ENCODE results near the gene ATP8A1.
A peak's percentile ranks its signal among the peaks of the same experiment; 100 is the strongest.
"Not testable (repeated sequence)": the region's sequence is repeated elsewhere in the genome, so short reads cannot be mapped to it uniquely, and the experiment has no call there.

The ATP8A1 gene

DNA sequence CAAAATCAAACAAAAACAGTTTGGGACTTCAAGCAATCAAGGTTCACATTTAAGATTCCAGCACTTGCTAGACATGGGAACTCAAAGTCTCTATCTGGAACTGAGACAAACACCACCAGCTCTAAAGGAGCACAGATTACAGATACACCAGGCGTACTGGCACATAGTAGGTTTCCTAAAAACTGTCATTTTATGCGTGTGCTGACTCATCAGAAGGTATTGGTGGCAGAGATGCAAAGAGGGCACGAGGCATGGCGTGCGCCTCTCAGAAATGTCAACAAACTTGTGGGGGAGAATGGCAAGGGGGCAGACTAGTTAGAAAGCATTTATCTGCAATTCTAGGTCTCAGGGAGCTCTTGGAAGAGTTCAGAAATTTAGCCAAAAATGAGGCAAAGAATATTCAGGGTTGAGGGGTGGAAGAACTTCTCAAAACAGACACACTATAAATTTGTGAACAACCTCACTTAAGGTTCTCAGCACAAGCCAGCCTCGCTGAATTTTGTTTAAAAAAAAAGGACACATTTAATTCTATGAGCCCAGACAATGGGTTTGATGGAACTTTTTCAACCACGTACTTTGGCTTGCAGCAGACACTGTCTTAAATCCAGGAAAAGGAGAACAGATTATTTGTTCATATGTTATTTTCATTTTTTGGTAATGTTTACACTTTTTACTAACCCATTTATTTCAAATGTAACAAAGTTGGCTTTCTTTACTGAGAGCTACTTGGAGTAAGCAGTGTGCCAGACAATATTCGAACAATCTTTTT is 159.6 kb downstream of the ATP8A1 start:
- DNase-seq = no peak

GRCh38 chr4:42492962-42493361 is 163.9 kb downstream of the ATP8A1 start:
- no peak for DNase-seq

GRCh38 chr4:42490015-42490414 is 166.9 kb downstream of the ATP8A1 start:
- DNase-seq = no peak

DNA sequence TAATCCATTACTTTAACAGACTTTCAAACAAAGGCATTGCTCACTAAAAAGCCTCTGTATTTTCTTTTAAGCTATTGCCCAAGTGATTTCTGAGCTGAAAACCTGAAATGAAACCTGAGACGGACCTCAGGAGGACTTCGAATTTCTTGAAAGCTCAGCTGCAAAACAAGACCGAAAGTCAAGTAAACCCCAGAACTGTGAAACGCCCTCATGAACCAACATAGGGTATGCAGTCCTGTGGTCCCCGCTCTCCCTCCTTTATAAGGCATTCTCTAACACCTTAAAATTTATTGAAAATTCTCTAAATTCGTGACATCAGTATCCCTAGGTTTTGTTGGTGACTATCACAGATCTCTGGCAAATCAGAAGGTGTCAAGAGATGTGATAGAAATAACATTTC is 167.8 kb downstream of the ATP8A1 start:
- no peak for DNase-seq

- no peak for DNase-seq
Observed at GRCh38 chr4:42488554-42488953, 168.4 kb downstream of the ATP8A1 start.

GRCh38 chr4:42488114-42488513 is 168.8 kb downstream of the ATP8A1 start:
- DNase-seq = no peak

DNA sequence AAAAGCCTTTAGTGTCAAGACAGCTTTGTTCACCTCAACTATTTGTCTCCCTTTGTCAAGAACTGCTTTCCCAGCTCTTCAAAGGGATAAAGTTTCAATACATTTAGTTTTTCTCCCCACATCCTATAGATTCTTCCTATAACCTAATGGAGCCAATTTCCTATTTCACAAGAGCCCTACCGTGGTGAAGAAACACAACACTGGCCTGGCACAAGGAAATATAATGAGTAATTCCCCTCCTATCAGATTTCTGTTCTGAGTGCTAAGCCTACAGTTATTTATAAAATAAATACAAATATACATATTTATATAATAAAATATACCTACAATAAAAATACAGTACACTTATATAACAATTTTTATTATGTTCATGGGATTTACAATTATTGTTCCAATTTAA is 169.7 kb downstream of the ATP8A1 start:
- no peak for DNase-seq

DNA sequence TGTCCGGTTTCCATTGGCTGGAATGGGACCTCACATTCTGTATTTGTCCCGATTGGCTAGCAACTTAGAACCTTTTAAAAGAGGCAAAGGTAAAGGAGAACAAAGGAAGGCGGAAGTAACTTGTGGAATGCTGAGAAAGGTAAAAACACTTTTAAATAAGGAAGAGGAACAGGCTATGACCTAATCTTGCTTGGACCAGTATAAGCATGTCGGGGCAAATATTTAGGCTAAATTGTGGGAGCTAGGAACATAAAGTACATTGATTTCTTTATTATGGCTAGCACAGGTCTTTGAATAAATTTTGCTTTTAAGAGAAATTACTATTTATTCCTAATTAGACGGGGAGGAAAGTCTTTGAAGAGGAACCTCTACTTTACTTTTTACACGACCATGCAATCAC is 170.7 kb downstream of the ATP8A1 start:
- DNase-seq = not testable (repeated sequence)

- DNase-seq = no peak
Observed at GRCh38 chr4:42484630-42485029, 172.3 kb downstream of the ATP8A1 start.

- DNase-seq = no peak
Observed at GRCh38 chr4:42483426-42484379, 173.2 kb downstream of the ATP8A1 start.

- DNase-seq = no peak
Observed at GRCh38 chr4:42482516-42483327, 174.2 kb downstream of the ATP8A1 start.

GRCh38 chr4:42480717-42481116 is 176.2 kb downstream of the ATP8A1 start:
- DNase-seq = no peak

DNA sequence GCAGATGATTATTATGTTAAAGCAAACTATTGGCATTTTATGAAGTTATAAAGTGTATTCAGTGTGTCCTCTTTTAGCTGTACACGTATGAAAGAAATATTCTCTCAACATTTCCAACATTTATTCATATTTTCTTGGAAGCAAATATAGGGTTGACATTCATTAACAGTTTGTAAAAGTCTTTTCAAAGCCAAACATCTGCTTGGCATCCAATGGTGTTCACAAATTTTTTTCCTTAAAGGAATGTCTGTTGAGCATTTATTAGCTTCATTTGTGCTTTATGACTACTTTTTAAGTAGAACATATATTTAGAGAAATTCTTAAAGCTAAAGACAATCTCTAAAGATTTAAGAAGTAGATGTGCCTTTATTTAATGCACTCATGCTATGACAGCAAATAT is 176.6 kb downstream of the ATP8A1 start:
- DNase-seq = no peak

GRCh38 chr4:42478946-42479345 is 178.0 kb downstream of the ATP8A1 start:
- DNase-seq = no peak

- DNase-seq = no peak
Observed at GRCh38 chr4:42478509-42478908, 178.4 kb downstream of the ATP8A1 start.

DNA sequence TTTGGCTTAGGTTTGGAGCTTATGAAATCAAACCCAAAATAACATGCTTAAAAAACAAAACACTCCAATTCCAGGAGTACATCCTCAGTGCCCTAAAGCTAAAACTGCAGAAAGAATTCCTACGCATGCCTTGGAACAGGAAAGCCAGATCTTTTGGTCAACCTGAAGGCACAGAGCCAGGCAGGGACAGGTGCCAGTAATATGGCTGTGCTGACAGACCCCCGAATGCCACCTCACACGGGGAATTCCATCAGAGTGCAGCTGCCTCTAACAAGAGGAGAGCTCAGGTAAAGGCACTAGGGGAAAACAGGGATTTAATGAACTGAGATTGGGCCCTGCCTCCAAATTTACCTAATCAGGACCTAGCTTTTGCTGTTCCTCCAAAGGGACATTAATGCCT is 182.5 kb downstream of the ATP8A1 start:
- no peak for DNase-seq

DNA sequence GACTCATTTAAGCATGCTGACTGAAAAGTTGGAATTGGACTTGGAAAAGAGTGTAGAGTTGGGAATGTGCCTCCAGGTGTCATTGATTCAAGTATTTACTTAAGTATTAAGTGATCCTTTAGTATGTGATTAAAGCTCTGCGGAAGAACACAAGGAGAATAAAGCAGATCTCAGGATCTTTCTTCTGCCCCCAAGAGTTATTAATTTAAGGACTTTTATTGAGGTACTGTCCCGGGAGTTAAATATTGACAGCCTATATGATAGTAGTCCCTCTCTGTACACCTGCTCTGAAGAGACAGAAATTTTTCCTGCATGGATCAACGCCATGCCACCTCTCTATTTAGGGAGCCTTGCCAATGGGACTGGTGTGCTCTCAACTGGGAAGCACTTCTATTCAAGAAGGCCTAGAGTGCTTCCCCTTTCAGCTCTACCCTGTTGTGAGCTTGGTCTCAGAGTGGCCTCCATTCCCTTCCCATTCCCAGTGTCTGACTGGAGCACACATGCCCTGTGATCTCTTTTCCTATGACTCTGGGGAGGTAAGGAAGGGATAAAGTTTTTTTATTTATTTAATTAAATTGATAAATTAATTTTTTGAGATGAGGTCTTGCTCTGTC is 183.7 kb downstream of the ATP8A1 start:
- DNase-seq = no peak

- DNase-seq = no peak
Observed at GRCh38 chr4:42471896-42472295, 185.0 kb downstream of the ATP8A1 start.

- DNase-seq = no peak
Observed at GRCh38 chr4:42470023-42470422, 186.9 kb downstream of the ATP8A1 start.

DNA sequence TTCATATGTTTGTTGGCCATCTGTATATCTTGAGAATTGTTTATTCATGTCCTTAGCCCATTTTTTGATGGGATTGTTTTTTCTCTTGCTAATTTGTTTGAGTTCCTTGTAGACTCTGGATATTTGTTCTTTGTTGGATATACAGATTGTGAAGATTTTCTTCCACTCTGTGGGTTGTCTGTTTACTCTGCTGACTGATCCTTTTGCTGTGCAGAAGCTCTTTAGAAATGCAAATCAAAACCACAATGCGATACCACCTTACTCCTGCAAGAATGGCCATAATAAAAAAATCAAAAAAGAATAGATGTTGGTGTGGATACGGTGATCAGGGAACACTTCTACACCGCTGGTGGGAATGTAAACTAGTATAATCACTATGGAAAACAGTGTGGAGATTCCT is 189.1 kb downstream of the ATP8A1 start:
- not testable (repeated sequence) for DNase-seq

GRCh38 chr4:42466273-42466844 is 190.5 kb downstream of the ATP8A1 start:
- no peak for DNase-seq

GRCh38 chr4:42464550-42465094 is 192.3 kb downstream of the ATP8A1 start:
- peak; percentile 19 for DNase-seq

Data from kidney glomerular epithelial cell (primary cell).